Measurements from ENCODE around the gene PSKH1. TPM values are rescaled to one million over a fixed set of nuclear protein-coding genes. Genes with fewer than 3 reads are reported as not detected.
A peak's percentile ranks its signal among the peaks of the same experiment; 100 is the strongest.

The PSKH1 gene
- total RNA-seq, 1 donor from 2014 or later, result 21.6 TPM

GRCh38 chr16:67966549-67967182, 73.6 kb downstream of the PSKH1 start:
- no peak for TF ChIP-seq CTCF (IDR thresholded peaks at IDR 0.05; ENCODE audit: insufficient read depth, low read length, poor library complexity, severe bottlenecking)
- Histone ChIP-seq H3K27me3 (ENCODE audit: control insufficient read depth, insufficient read depth, low read length) (no peaks in the 10 kb centered on the region), H3K36me3 (ENCODE audit: control insufficient read depth, insufficient read depth, low read length) (no peaks in the 10 kb centered on the region), H3K4me3 (ENCODE audit: low read depth, low read length) (peak overlapping the region; percentile 92)
- no peak for DNase-seq (ENCODE audit: low read depth)

- Histone ChIP-seq H3K27me3 (ENCODE audit: control insufficient read depth, insufficient read depth, low read length) (no peaks in the 10 kb centered on the region), H3K4me3 (ENCODE audit: low read depth, low read length) (peak overlapping the region; percentile 92), H3K36me3 (ENCODE audit: control insufficient read depth, insufficient read depth, low read length) (no peaks in the 10 kb centered on the region)
- TF ChIP-seq CTCF (IDR thresholded peaks at IDR 0.05; ENCODE audit: insufficient read depth, low read length, poor library complexity, severe bottlenecking), result no peak
- no peak for DNase-seq (ENCODE audit: low read depth)
These were observed 74.3 kb downstream of the PSKH1 start for GRCh38 chr16:67967183-67967957.

GRCh38 chr16:67967958-67968399, 74.9 kb downstream of the PSKH1 start:
- no peak for DNase-seq (ENCODE audit: low read depth)
- Histone ChIP-seq H3K4me3 (ENCODE audit: low read depth, low read length) (peak overlapping the region; percentile 92), H3K27me3 (ENCODE audit: control insufficient read depth, insufficient read depth, low read length) (no peaks in the 10 kb centered on the region), H3K36me3 (ENCODE audit: control insufficient read depth, insufficient read depth, low read length) (no peaks in the 10 kb centered on the region)
- no peak for TF ChIP-seq CTCF (IDR thresholded peaks at IDR 0.05; ENCODE audit: insufficient read depth, low read length, poor library complexity, severe bottlenecking)

- Histone ChIP-seq H3K27me3 (ENCODE audit: control insufficient read depth, insufficient read depth, low read length) (no peaks in the 10 kb centered on the region), H3K36me3 (ENCODE audit: control insufficient read depth, insufficient read depth, low read length) (no peaks in the 10 kb centered on the region), H3K4me3 (ENCODE audit: low read depth, low read length) (peak within 1 kb of the TSS; percentile 92)
- no peak for DNase-seq (ENCODE audit: low read depth)
- TF ChIP-seq CTCF (IDR thresholded peaks at IDR 0.05; ENCODE audit: insufficient read depth, low read length, poor library complexity, severe bottlenecking), result no peak
These were observed 75.6 kb downstream of the PSKH1 start, which contains the start of gene SLC12A4 for GRCh38 chr16:67968400-67969253. SLC12A4 (minus strand) TSS chr16:67968637; CDS start chr16:67968553, 84 bp downstream.

- no peak for TF ChIP-seq CTCF (IDR thresholded peaks at IDR 0.05; ENCODE audit: insufficient read depth, low read length, poor library complexity, severe bottlenecking)
- no peak for DNase-seq (ENCODE audit: low read depth)
- Histone ChIP-seq H3K4me3 (ENCODE audit: low read depth, low read length) (peak overlapping the region; percentile 92), H3K36me3 (ENCODE audit: control insufficient read depth, insufficient read depth, low read length) (no peaks in the 10 kb centered on the region), H3K27me3 (ENCODE audit: control insufficient read depth, insufficient read depth, low read length) (no peaks in the 10 kb centered on the region)
These were observed 76.4 kb downstream of the PSKH1 start for GRCh38 chr16:67969254-67970039.
